HepG2 (cell line): ENCODE measurements around the gene AGMO. TPM values are rescaled to one million over a fixed set of nuclear protein-coding genes. Genes with fewer than 3 reads are reported as not detected.

Experiments
- ATAC-seq: fragments of 200-7000 bp; cut with Tn5 transposase; 3 replicates; pipeline ENCODE4 v1.9.1; 2020; ENCODE audit warnings: mild to moderate bottlenecking, moderate library complexity
- BruUV-seq: library from RNA; stranded (reverse); fragments of 400-500 nt; replicated peaks from 2 replicates; lab custom pipeline; 2021; lab: Mats Ljungman, UMichigan
- CTCF ChIA-PET: fragments of 300-600 bp; formaldehyde crosslinking; extraction: SDS; loops from one replicate; lab custom pipeline; 2021; ENCODE audit warnings: low total read pairs, inconsistent platforms, low intra/inter-chr PET ratio; lab: Yijun Ruan, JAX
- POLR2A ChIA-PET: fragments of 350-600 bp; sonication (Branson Sonifier 250); formaldehyde crosslinking; loops from one replicate; lab custom pipeline; 2020; ENCODE audit warnings: antibody characterized with exemption, inconsistent platforms; lab: Yijun Ruan, JAX
- DNase-seq: peaks from one replicate; pipeline ENCODE4 v3.0.0-alpha.2; 2015; ENCODE audit warnings: low spot score
- FAIRE-seq: peaks from 3 replicates; lab custom pipeline; 2011; peaks lifted over from hg19 to GRCh38; lab: Jason Lieb, UNC
- H2AFZ ChIP-seq: one replicate; pipeline ENCODE4 v1.6.1; 2011; ENCODE audit warnings: low read length, inconsistent platforms
- H3K27ac ChIP-seq: fragments of 300-600 bp; 3 replicates; pipeline ENCODE4 v1.8.0; 2011; ENCODE audit warnings: mixed run types, mild to moderate bottlenecking, mixed read lengths, low read length, inconsistent platforms; ENCODE audit not compliant: insufficient read depth; ENCODE audit errors: extremely low read length
- H3K27me3 ChIP-seq, 2 experiments: fragments of 200-600 bp in 1 of 2; 2 replicates in 1 of 2; 3 replicates in 1 of 2; pipeline versions ENCODE4 v1.6.0 to v1.8.0; 2011; ENCODE audit warnings: low read length in 2 of 2, mild to moderate bottlenecking in 2 of 2, moderate library complexity in 2 of 2, inconsistent platforms in 1 of 2; ENCODE audit not compliant: insufficient read depth in 2 of 2, control insufficient read depth in 1 of 2
- H3K36me3 ChIP-seq, 2 experiments: fragments of 200-600 bp in 1 of 2; replicated peaks in 1 of 2; 2 replicates in 1 of 2; 3 replicates in 1 of 2; pipeline versions ENCODE4 v1.5.1 to v1.8.0; 2011; ENCODE audit warnings: low read length in 2 of 2, inconsistent platforms in 1 of 2; ENCODE audit not compliant: insufficient read depth in 2 of 2, control insufficient read depth in 1 of 2
- H3K4me1 ChIP-seq: 2 replicates; pipeline ENCODE4 v1.5.1; 2012; ENCODE audit warnings: low read length, inconsistent platforms; ENCODE audit not compliant: insufficient read depth
- H3K4me2 ChIP-seq: 2 replicates; pipeline ENCODE4 v1.6.0; 2011; ENCODE audit warnings: low read depth, low read length, inconsistent platforms
- H3K4me3 ChIP-seq, 3 experiments: fragments of 200-600 bp in 1 of 3; sonication (generic), shearing (Covaris generic) in 1 of 3; replicated peaks in 1 of 3; 2 replicates each; pipeline ENCODE4 v1.5.1; 2011 to 2016; ENCODE audit warnings: low read length in 3 of 3, inconsistent platforms in 2 of 3, low read depth in 2 of 3, mild to moderate bottlenecking in 2 of 3, control low read depth in 1 of 3, mixed read lengths in 1 of 3; ENCODE audit not compliant: insufficient read depth in 1 of 3
- H3K79me2 ChIP-seq: one replicate; pipeline ENCODE4 v1.6.1; 2011; ENCODE audit warnings: low read length, inconsistent platforms; ENCODE audit not compliant: insufficient read depth
- H3K9ac ChIP-seq: 2 replicates; pipeline ENCODE4 v1.6.0; 2011; ENCODE audit warnings: mild to moderate bottlenecking, low read depth, low read length, inconsistent platforms; ENCODE audit not compliant: insufficient read depth
- H3K9me3 ChIP-seq: 2 replicates; pipeline ENCODE4 v1.5.1; 2012; ENCODE audit warnings: mild to moderate bottlenecking, low read length
- H4K20me1 ChIP-seq: 2 replicates; pipeline ENCODE4 v1.6.0; 2011; ENCODE audit warnings: inconsistent platforms, mild to moderate bottlenecking, low read length, moderate library complexity; ENCODE audit not compliant: insufficient read depth
- ATF1 ChIP-seq: IDR thresholded peaks from 2 replicates; pipeline ENCODE4 v1.6.1; 2016; ENCODE audit warnings: mild to moderate bottlenecking, control low read depth
- FOXJ3 ChIP-seq: sonication (generic); formaldehyde crosslinking; IDR thresholded peaks from 2 replicates; pipeline ENCODE4 v1.4.0; 2020; ENCODE audit warnings: missing genetic modification reagents, mild to moderate bottlenecking, borderline replicate concordance
- HOXD1 ChIP-seq: sonication (generic); formaldehyde crosslinking; IDR thresholded peaks from 2 replicates; pipeline ENCODE4 v1.5.0; 2020; ENCODE audit warnings: missing genetic modification reagents
- SP4 ChIP-seq: sonication (generic); formaldehyde crosslinking; IDR thresholded peaks from 2 replicates; pipeline ENCODE4 v1.8.1; 2023; ENCODE audit warnings: mild to moderate bottlenecking, missing genetic modification reagents
- ZKSCAN8 ChIP-seq: IDR thresholded peaks from 2 replicates; pipeline ENCODE4 v1.6.1; 2016; ENCODE audit warnings: borderline replicate concordance, missing genetic modification reagents, missing compliant biosample characterization
- ZNF20 ChIP-seq: sonication (generic); formaldehyde crosslinking; IDR thresholded peaks from 2 replicates; pipeline ENCODE4 v1.4.0; 2020; ENCODE audit warnings: mild to moderate bottlenecking, moderate library complexity, missing genetic modification reagents
- ZNF3 ChIP-seq: IDR thresholded peaks from 2 replicates; pipeline ENCODE4 v1.7.0; 2017; ENCODE audit warnings: inconsistent platforms
- WGBS: methylation state at CpG from one replicate; pipeline ENCODE4 v1.1.6; 2017; ENCODE audit warnings: low lambda C conversion rate; 5-methylcytosine and 5-hydroxymethylcytosine counted together
- in situ Hi-C: cut with HindIII; loops from 2 replicates; pipeline ENCODE4 v1.10.0; 2017; ENCODE audit warnings: low pct_unique_long_range_greater_than_20kb; ENCODE audit not compliant: extremely low pct_ligation_motif_present
- intact Hi-C: fragments of 100-400 bp; cut with micrococcal nuclease; formaldehyde crosslinking; loops from one replicate; pipeline ENCODE4 v1.10.0; 2022; ENCODE audit not compliant: unreplicated experiment
- polyA plus RNA-seq, 8 experiments: library from polyadenylated mRNA; depleted of rRNA in 3 of 8; stranded (reverse) in 7 of 8; unstranded in 1 of 8; fragments of >200 nt; fragmentation: Illumina TruSeq in 4 of 8; extraction: Trizol in 4 of 8; gene quantifications; 2 replicates each; pipeline versions ENCODE4 v1.2.1 to v1.2.3, GENCODE V29; 2011 to 2016; ENCODE audit warnings: low read depth in 4 of 8, missing spikeins in 1 of 8, mixed read lengths in 1 of 8; ENCODE audit not compliant: insufficient read depth in 1 of 8
- total RNA-seq, 5 experiments: library from RNA; depleted of rRNA; stranded (reverse); fragments of >200 nt; fragmentation: Illumina TruSeq; extraction: Trizol; gene quantifications; 2 replicates each; pipeline ENCODE4 v1.2.3, GENCODE V29; 2016; ENCODE audit warnings: low read depth in 1 of 5
- TF ChIP-seq, protein P1 (sequence below): sonication (generic); IDR thresholded peaks from 2 replicates; pipeline ENCODE4 v1.6.1; 2016; ENCODE audit warnings: low read depth, borderline replicate concordance
- TF ChIP-seq, protein P2 (sequence below): sonication (generic); formaldehyde crosslinking; IDR thresholded peaks from 2 replicates; pipeline ENCODE4 v1.5.1; 2020; ENCODE audit warnings: mild to moderate bottlenecking, missing genetic modification reagents, moderate library complexity
- TF ChIP-seq, protein P3 (sequence below): sonication (generic); formaldehyde crosslinking; IDR thresholded peaks from 2 replicates; pipeline ENCODE4 v1.4.0; 2020; ENCODE audit warnings: missing genetic modification reagents, mild to moderate bottlenecking, borderline replicate concordance
- TF ChIP-seq, protein P4 (sequence below): sonication (generic); formaldehyde crosslinking; IDR thresholded peaks from 2 replicates; pipeline ENCODE4 v1.8.1; 2023; ENCODE audit warnings: mild to moderate bottlenecking, missing genetic modification reagents, borderline replicate concordance
- TF ChIP-seq, protein P5 (sequence below): sonication (generic); formaldehyde crosslinking; IDR thresholded peaks from 2 replicates; pipeline ENCODE4 v1.9.0; 2021; ENCODE audit warnings: missing genetic modification reagents, borderline replicate concordance

The AGMO gene
- total and polyA plus RNA-seq, 2 of the 13 experiments (the other 11 are each of a cell fraction or from before 2014, with no cell fraction given), result 0.22 to 0.50 TPM

DNA sequence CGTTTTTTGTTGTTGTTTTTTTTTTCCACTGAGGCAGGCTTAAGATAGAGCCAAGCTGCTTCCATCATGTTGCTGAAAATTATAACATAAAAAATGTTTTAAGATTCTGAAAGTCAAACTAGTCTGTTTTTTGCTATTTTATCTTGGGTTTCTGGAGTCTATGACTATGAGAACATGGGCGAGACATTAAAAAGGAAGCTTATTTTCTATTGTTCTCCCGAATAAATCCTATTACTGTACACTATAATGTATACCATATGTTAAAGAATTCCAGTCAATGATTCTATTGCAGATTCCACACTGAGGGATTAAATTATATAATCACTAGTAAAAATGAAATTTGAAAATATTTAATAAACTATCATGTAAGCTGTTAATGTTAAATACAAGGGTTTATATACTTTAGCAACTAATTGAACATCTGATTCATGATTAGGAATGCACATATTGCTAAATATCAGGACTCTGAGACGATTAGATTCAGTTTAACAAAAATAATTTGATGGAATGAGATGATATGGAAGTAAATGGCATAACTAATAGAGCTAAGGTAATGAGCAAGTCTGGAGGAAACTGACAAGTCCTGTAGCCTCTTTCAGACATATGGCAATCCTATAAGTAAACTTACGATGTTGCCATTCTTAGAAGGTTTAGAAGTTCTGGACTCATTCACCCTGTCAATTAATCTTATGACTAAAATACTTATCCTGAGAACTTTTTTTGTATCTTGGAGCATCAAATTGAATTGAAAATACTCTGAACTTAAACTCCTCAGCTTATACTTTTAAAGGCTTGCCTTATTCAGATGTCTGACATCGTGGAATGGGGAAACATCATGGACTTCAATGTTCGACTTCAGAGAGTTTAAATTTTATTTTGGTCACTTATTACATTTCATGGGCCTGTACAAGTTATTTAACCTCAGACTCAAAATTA is 364.5 kb downstream of the AGMO start:
- Histone ChIP-seq H3K79me2 (no peaks in the 10 kb centered on the region), H3K36me3 (no peaks in the 10 kb centered on the region), H3K4me3 (no peak overlapping the region), H3K9ac (no peak overlapping the region), H3K9me3 (peaks cover 37% of the 10 kb centered on the region), H2AFZ (no peak overlapping the region), H3K27ac (no peak overlapping the region), H4K20me1 (no peaks in the 10 kb centered on the region), H3K4me2 (no peak overlapping the region), H3K4me1 (no peaks in the 10 kb centered on the region), H3K27me3 (no peaks in the 10 kb centered on the region)
- no peak for ATAC-seq
- BruUV-seq, result no TSS peak
- intact Hi-C loops (no loop called here), in situ Hi-C loops (no loop called here)
- ChIA-PET POLR2A (no interaction called here), CTCF (no interaction called here)
- no peak for FAIRE-seq
- no peak for DNase-seq
- WGBS, result 20% methylated on average over 7 of the region's 7 CpGs
- TF ChIP-seq SP4 (CRISPR knock-in tag) (no peak), ZNF3 (CRISPR knock-in tag) (no peak), ZKSCAN8 (CRISPR knock-in tag) (no peak), FOXJ3 (CRISPR knock-in tag) (no peak), HOXD1 (CRISPR knock-in tag) (no peak), ATF1 (no peak), ZNF20 (CRISPR knock-in tag) (no peak)
- TF ChIP-seq, protein P1, sequence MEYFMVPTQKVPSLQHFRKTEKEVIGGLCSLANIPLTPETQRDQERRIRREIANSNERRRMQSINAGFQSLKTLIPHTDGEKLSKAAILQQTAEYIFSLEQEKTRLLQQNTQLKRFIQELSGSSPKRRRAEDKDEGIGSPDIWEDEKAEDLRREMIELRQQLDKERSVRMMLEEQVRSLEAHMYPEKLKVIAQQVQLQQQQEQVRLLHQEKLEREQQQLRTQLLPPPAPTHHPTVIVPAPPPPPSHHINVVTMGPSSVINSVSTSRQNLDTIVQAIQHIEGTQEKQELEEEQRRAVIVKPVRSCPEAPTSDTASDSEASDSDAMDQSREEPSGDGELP, result no peak
- TF ChIP-seq, protein P2, sequence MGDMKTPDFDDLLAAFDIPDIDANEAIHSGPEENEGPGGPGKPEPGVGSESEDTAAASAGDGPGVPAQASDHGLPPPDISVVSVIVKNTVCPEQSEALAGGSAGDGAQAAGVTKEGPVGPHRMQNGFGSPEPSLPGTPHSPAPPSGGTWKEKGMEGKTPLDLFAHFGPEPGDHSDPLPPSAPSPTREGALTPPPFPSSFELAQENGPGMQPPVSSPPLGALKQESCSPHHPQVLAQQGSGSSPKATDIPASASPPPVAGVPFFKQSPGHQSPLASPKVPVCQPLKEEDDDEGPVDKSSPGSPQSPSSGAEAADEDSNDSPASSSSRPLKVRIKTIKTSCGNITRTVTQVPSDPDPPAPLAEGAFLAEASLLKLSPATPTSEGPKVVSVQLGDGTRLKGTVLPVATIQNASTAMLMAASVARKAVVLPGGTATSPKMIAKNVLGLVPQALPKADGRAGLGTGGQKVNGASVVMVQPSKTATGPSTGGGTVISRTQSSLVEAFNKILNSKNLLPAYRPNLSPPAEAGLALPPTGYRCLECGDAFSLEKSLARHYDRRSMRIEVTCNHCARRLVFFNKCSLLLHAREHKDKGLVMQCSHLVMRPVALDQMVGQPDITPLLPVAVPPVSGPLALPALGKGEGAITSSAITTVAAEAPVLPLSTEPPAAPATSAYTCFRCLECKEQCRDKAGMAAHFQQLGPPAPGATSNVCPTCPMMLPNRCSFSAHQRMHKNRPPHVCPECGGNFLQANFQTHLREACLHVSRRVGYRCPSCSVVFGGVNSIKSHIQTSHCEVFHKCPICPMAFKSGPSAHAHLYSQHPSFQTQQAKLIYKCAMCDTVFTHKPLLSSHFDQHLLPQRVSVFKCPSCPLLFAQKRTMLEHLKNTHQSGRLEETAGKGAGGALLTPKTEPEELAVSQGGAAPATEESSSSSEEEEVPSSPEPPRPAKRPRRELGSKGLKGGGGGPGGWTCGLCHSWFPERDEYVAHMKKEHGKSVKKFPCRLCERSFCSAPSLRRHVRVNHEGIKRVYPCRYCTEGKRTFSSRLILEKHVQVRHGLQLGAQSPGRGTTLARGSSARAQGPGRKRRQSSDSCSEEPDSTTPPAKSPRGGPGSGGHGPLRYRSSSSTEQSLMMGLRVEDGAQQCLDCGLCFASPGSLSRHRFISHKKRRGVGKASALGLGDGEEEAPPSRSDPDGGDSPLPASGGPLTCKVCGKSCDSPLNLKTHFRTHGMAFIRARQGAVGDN (CRISPR knock-in tag), result no peak
- TF ChIP-seq, protein P3, sequence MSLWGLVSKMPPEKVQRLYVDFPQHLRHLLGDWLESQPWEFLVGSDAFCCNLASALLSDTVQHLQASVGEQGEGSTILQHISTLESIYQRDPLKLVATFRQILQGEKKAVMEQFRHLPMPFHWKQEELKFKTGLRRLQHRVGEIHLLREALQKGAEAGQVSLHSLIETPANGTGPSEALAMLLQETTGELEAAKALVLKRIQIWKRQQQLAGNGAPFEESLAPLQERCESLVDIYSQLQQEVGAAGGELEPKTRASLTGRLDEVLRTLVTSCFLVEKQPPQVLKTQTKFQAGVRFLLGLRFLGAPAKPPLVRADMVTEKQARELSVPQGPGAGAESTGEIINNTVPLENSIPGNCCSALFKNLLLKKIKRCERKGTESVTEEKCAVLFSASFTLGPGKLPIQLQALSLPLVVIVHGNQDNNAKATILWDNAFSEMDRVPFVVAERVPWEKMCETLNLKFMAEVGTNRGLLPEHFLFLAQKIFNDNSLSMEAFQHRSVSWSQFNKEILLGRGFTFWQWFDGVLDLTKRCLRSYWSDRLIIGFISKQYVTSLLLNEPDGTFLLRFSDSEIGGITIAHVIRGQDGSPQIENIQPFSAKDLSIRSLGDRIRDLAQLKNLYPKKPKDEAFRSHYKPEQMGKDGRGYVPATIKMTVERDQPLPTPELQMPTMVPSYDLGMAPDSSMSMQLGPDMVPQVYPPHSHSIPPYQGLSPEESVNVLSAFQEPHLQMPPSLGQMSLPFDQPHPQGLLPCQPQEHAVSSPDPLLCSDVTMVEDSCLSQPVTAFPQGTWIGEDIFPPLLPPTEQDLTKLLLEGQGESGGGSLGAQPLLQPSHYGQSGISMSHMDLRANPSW (CRISPR knock-in tag), result no peak
- TF ChIP-seq, protein P4, sequence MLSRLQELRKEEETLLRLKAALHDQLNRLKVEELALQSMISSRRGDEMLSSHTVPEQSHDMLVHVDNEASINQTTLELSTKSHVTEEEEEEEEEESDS (CRISPR knock-in tag), result no peak
- TF ChIP-seq, protein P5, sequence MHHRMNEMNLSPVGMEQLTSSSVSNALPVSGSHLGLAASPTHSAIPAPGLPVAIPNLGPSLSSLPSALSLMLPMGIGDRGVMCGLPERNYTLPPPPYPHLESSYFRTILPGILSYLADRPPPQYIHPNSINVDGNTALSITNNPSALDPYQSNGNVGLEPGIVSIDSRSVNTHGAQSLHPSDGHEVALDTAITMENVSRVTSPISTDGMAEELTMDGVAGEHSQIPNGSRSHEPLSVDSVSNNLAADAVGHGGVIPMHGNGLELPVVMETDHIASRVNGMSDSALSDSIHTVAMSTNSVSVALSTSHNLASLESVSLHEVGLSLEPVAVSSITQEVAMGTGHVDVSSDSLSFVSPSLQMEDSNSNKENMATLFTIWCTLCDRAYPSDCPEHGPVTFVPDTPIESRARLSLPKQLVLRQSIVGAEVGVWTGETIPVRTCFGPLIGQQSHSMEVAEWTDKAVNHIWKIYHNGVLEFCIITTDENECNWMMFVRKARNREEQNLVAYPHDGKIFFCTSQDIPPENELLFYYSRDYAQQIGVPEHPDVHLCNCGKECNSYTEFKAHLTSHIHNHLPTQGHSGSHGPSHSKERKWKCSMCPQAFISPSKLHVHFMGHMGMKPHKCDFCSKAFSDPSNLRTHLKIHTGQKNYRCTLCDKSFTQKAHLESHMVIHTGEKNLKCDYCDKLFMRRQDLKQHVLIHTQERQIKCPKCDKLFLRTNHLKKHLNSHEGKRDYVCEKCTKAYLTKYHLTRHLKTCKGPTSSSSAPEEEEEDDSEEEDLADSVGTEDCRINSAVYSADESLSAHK (CRISPR knock-in tag), result no peak
